ENCODE measurements around the gene BMP10.
"Not testable (repeated sequence)": the region's sequence is repeated elsewhere in the genome, so short reads cannot be mapped to it uniquely, and the experiment has no call there.

The BMP10 gene

DNA sequence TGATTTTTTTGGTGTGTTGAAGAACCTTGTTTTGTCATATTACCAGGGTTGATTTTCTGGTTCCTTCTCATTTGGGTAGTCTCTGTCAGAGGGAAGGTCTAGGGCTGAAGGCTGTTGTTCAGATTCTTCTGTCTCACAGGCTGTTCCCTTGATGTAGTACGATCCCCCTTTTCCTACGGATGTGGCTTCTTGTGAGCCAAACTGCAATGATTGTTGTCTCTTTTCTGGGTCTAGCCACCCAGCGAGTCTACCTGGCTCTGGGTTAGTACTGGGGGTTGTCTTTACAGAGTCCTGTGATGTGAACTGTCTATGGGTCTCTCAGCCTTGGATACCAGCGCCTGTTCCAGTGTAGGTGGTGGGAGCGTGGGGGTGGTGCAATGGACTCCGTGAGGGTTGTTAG, 24.8 kb upstream of the BMP10 start:
- not testable (repeated sequence) for DNase-seq (ENCODE audit: low read depth, low spot score)

DNA sequence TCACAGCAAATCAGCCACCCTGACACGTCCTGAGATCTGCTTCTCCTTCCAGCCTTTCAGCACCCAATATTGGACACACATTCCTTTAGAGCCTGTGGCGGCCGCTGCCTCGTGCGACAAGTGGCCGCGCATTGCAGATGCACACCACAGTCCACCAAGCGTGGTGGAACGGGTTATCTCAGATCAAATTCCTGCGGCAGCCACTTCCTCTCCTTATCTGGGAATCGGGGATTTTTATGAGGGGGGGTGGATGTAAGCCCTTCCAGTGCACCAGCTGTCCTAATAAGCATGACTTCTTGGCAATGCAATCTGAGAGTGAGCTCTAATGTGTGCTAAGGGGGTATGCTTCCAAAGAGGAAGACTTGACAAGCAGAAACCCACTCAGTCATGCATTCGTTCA, 18.3 kb upstream of the BMP10 start:
- DNase-seq (ENCODE audit: low read depth, low spot score): no peak

DNA sequence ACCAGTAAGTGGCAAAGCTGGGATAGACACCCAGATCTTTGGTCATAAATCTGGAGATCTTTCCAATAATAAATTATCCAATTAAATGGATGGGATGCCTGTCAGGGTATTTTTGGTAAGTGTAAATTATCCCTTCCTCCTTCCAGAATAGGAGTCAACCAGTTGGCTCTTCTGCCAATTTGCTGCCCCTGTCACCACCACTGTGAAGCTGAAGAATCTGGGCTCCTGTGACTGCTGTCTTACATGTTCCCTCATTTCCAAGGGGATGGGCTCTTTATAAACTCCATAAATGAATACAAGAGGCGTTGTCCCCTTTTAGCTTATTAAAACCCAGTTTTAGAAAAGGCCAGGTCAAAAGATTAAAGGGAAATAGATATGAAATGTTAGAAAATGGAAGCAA, 17.8 kb upstream of the BMP10 start:
- no peak for DNase-seq (ENCODE audit: low read depth, low spot score)

DNA sequence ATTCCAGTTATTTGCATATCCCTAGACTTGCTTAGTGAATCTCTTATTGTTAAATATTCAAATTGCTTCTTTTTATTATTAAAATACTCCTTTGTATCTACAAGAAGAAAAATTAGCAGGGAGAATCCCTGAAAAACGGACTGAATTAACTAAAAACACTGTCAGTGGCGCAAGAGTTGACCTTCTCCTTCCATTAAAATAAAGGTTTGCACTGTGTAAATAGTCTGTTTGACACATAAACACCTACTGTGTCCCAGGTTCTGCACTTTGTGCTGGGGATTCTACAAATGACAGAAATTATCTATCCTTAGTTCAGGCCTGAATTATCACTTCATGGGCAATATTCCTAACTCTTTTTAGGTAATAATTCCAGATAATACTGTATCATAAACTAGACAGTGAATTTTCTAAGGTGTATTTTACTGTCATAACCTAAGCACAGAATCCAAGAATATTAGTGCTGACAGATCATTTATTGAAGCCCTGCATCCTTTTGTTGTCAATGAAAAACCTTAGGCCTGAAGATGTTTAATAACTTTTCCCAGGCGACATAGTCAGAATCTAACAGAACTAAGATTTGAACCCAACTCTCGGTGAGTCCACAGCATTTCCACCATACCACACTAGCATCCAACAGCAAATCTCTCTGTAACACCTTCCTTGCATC, 17.0 kb upstream of the BMP10 start:
- DNase-seq (ENCODE audit: low read depth, low spot score): no peak

DNA sequence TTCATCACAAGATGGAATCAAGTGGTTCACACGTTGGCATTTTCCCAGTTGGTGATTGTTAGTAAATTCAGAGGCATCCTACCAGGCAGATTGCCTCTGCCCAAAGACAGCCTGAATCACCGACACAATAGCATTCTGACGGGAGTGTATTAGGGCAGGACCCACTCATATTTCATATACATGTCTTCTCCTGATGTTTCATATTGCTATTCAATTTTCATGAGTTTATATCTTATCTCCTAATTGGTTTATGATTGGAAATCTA, 14.5 kb upstream of the BMP10 start:
- no peak for DNase-seq (ENCODE audit: low read depth, low spot score)

DNA sequence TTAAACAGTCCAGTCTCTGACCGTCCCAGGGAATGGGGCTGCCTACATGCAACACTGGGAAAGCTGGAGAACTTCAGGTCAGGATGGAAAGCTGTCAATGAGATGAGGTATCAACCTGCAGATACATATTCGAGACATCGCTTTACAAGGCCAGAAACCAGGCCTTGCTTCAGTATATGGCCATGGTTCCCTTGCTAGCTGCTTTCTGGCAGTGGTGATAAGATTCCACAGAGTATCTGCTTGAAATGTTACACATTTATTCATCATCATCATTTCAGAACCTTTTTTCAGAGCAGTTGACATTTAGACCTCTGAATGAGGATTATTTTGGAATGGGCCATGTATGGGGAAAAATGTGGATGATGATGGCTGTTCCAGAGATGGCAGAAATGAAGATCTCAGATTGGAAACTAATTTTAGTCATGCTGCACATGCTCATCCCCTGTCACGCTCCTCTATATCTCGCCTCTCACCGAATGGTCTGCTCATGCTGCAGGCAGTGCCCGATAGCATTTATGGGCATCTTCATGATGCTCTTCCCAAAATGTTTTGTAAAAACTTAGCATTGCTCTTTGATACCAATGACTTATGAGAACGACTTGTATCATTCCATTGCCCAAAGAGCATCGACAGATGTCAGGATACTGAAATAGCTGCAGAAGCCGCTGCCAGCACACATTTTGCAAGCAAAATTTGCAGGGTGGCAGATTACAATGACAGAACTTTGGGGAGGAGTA, 14.0 kb upstream of the BMP10 start:
- DNase-seq (ENCODE audit: low read depth, low spot score): no peak

DNA sequence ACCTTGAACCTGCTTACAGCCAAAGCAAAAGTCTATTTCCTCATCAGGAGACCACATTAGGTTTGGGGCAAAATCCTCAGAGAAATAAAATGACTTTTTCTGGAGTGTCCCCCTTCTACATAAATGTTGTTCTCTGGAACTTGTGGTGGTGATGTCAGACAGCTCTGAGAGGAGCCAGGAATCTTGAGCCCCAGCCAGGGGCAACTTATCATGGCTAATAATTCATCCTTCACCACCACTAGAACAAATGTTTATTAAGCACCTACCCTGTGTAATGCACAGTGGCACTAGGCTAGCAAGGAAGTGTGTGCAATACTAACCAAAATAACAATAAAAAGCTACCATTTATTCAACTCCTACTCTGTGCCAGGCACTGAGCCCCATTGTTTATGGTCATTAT, 9.0 kb upstream of the BMP10 start:
- DNase-seq (ENCODE audit: low read depth, low spot score): no peak

DNA sequence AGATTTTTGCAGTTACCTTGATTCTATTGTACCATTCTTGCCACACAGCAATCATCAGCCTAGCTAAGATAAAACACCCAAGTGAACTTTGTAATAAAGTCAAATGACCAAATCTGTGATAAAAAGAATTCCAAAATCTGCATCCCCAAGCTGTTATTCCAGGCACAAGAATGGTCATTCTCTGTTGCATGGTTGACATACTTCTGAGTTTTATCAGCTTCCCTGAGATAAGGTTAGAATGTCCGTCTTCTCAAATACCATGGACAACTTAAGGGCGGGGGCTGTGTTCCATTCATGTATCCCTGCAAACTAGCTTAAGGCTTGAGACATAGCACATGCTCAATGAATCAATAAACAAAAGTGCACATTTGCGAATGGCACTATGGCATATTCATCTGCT, 8.1 kb upstream of the BMP10 start:
- DNase-seq (ENCODE audit: low read depth, low spot score): no peak

DNA sequence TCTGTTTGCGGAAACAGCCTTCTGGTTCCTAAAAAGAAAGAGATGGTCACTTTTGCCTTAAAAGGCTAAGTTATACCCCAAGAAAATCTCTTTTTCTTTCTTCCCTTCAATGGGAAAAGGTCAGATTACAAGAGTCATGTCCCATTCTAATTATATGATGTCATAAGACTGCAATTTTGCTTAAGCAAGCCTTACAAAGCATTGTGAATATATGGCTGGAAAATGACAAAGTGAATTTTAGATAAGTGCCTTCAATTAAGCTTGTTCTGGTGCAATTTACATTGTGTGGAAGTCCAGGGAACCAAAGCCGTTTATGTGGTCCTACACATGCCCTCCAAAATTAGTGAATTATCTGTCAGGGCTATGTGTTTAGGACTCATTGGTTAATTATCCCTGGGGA, 7.6 kb upstream of the BMP10 start:
- DNase-seq (ENCODE audit: low read depth, low spot score): no peak

DNA sequence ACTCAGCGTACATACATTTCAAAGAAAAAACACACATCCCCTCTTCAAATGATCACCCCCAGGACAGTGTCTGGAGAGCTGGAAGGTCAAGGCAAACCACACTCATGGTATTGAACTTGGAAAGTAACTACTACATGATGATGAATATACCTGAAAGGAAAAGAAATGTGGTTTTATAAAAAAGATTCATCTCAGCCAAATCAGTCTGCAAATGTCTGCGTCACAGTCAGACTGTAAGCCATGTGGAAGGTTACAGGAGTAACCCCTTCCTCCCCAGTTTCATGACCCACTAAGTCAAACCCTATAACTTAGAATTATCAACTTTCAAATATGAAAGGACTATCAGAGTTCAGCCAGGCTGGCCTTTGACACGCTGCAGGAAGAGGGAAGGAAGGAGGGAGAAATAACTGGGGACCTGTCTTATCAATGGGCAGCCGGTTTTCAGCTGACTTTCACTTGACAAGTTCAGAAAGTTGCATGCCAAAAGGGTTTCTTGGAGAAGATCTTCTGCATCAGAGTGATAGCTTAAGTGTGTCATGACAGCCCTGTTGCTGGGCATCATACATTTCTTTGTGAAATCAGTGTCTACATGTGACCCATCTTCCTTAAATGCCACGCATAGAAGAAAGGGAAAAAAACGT, 7.0 kb upstream of the BMP10 start:
- no peak for DNase-seq (ENCODE audit: low read depth, low spot score)

DNA sequence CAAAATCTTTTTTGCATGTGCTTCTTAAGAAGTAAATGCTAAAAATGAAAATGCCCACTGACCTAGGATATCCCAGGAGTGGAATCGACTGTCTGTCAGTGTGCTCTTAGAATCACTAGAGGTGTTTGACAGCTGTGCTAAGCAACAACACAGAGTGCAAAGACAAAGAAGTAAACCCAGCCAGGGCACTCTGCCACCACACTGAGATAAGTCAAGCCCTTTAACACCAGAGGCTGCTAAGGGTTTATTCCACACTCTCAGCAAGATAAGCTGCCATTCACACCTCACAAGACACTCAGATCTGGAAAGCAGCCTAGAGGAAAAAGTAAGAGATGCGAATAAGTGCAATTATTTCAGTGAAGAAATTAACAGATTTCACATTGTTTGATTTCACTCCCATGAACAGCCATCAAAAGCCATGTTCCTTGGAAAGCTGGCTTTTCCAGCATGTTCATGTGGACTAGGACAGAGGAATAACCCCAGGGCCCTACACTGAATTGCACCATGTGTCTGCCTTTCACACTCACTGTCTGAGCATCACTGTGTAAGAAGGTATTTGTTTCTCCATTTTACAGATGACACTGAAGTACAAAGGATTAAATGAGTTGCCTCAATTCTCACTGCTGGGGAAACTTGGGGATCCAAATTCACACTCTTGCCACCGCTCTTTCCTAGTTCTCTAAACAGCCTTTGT, 6.0 kb upstream of the BMP10 start:
- no peak for DNase-seq (ENCODE audit: low read depth, low spot score)

DNA sequence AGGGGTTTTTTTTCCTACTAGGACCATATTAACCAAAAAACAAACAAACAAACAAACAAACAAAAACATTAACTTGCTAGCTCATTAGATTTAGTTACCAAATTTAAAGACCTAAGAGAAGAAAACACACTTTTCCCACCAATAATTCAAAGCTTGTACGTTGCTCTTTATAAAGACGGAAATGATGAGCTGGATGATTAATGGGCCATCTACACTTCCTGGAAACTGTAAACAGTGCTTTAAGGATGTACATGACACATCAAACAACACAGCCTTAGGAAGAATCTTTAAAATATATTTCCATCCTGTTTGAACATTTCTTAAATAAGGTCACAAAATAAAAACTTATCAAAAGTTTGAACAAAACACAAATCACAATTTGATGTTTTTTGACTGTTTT, 982 bp downstream of the BMP10 start:
- no peak for DNase-seq (ENCODE audit: low read depth, low spot score)

DNA sequence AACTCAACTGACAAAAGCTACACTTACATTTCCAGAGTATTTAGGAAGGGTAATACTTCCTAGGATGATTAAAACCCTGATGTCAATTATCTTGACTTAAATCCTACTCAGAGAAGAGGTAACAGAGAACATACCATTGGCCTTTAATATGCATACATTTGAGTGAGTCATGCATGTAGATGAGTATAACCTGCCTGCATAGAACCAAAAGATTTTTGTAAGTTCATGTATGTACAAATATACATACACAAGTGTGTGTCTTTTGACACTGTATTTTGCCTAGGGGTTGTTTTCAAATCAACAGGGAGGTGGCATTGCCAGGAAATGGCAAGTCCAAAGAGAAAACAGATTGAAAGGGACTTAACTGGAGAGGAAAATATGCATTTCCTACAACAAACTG, 6.1 kb downstream of the BMP10 start:
- DNase-seq (ENCODE audit: low read depth, low spot score): no peak

DNA sequence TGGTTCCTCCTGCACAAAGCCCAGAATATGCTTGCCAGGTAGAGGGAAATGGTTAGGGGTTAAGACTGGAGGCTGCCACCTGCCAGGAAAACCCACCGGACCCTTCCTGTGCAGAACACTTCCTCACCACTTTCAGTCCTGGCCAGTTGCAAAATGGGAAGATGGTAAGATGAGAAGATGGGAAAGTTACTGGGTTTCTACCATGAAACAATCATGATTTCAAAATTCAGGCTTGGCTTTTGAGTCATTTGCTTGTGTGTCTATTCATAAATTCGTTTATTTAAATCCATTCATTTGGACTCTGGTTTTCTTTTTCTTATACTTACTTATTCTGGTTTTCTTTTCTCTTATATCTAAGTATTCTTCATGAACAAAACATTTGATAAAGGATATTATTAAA, 7.2 kb downstream of the BMP10 start:
- no peak for DNase-seq (ENCODE audit: low read depth, low spot score)

DNA sequence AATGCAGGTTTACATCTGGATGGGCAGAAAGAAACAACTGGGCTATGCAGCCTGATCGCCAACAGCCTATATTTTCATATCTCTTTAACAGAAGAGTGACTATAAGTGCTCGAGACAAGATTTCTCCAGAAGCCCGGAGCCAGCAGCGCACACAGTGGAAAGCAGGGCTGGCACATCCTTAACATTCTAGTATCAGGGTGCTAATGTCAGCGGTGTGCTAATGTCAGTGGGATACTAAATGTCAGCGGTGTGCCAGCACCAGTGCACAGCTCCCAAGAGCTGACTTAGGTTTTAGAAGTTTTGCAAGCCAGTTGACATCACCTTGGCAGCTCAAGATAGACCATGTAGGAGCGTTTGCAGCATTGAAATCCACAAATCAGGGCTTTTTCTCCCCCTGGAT, 8.3 kb downstream of the BMP10 start:
- no peak for DNase-seq (ENCODE audit: low read depth, low spot score)

DNA sequence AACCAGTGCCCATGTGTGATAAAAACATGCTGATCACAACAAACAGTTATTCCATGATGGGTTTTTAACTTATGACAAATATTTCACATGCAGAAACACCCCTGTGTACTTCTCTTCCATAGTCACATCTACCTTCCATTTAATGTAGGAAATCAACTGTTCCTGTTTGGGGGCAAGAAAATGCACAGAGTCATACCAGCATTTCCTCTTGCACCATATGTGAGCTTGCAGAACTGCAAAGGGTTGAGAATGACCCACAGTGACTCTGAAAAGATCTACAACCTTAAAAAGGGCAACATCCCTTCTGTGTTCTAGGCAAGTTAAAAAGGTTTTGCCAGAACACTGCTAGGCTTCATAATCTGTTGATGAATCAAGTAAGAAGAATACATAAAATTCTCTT, 9.9 kb downstream of the BMP10 start:
- no peak for DNase-seq (ENCODE audit: low read depth, low spot score)

DNA sequence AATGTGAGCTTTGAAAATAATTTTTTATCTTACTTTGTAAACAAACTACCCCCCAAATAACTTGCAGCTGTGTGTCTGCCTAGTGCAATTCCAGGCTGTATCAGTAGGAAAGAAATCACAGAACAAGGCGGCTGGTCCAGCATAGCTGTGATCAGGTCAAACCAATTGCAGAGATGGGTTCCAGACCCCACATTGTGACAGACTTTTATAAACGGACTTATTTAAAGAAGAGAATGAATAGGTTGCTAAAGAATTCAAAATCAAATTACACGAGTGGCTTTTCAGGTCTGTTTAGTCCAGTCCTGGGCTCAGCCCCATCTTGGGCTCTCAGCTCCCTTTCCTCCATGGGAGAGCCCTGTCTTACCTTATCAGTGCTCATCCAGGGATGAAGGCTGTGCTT, 11.1 kb downstream of the BMP10 start:
- DNase-seq (ENCODE audit: low read depth, low spot score): no peak

DNA sequence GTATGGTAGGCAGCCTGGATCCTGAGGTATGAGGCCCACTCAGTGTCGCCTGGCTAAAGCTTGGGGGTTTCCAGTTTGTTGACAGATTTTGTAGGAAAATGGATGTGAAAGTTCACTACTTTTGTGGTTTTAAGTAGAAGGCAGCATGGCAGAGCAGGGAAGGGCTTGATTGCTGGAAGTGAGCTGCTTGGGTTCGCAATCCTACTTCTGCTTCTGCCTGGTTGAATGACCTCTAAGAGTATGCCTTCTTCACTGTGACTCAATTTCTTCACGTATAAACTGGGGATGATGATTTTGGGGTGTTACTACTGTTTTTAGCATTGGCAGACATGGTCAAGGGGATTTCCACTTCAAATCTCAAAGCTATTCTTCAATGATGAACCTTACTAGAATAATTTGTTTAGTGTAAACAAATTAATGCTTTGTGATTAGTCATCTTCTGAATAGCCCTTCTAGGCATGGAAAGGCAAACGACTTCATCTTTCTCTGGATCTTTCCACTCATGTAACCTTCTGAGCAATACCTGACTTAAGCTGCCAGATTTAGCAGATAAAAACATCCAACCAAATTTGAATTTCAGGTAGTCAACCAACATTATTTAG, 13.2 kb downstream of the BMP10 start:
- no peak for DNase-seq (ENCODE audit: low read depth, low spot score)

DNA sequence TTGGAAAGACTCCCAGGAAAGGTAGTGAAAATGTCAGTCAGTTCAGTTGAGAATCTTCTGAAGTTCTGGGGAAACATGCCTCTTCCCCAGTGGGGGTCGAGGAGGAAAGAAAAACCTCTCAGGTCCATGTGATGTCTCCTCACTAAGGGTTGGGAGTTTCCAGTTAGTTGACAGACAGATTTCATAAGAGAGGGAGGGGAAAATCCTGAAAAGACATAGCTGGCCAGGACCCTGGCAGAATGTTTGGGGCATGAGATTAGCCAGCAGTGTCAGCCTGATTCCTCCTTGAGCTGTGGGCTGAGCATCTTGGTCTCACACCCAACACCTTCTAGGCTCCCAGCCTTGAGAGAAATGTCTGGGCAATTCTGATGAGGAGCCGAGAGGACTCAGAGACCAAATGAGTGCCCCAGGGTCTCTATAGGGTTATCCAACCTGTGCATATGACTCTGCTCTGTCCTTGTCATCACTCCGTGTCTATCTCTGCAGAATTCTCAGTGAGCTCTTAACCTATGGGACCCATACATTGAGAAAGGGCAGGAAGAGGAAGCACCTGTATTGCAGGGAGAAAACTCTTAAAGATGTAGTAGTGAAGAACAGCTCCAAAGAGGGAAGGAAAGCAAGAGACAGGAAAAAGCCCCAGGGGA, 13.9 kb downstream of the BMP10 start:
- no peak for DNase-seq (ENCODE audit: low read depth, low spot score)

DNA sequence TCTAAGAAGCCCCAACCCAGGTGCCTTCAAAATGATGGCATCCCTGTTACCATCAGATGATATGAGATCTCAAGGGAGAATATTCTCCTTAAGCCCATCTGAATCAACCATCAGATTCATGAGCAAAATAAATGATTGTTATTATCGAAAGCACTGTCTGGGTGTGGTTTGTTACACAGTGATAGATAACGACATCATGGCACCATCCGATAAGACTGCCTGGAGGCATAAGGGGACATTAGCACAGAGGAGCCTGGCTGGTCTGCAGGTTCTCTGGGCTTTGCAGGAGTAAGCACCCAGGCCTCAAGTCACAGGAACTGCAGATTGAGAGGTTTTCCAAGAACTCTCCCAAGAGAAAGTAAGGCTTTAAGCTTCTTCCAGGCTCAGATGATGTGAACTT, 15.6 kb downstream of the BMP10 start:
- no peak for DNase-seq (ENCODE audit: low read depth, low spot score)

DNA sequence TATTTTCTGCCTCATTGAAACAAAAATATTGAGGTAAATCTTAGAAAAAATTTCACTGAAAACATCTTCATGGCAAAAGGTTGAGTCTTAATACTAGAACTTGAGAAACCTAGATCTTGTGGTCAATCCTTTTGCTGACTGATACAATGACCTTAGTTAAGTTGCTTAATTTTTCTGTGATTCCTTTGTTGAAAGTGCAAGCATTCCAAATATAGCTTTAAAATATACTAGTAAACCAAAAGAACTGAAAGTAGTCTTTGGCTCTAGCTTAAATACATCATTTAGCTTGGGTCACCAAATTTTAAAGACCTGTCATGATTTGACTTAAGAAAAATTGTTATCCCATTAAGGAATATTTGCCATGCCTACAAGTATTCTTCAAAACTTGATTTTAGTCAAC, 16.7 kb downstream of the BMP10 start:
- no peak for DNase-seq (ENCODE audit: low read depth, low spot score)

DNA sequence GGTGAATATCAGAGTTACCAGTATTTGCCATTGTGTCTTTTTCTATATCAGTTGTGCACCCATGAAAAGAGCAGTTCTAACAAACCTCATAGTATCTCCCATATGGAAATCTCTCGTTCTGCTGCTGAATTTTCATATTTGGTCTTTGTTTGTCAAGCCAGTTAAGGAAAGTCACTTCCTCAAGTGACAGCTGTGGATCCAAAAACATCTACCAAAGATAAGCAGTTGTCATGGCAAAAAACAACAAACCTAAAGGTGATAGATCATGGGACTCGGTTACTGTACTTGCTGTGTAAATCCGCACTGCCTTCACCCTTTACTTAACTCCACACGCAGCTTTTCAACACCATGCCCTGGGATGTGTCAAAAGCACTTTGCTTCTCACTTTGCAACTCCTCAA, 17.3 kb downstream of the BMP10 start:
- DNase-seq (ENCODE audit: low read depth, low spot score): no peak

Measured in smooth muscle cell of the brain vasculature (primary cell).